ENCODE measurements around the gene TLR10. TPM values are rescaled to one million over a fixed set of nuclear protein-coding genes. Genes with fewer than 3 reads are reported as not detected.

Gene TLR10, protein sequence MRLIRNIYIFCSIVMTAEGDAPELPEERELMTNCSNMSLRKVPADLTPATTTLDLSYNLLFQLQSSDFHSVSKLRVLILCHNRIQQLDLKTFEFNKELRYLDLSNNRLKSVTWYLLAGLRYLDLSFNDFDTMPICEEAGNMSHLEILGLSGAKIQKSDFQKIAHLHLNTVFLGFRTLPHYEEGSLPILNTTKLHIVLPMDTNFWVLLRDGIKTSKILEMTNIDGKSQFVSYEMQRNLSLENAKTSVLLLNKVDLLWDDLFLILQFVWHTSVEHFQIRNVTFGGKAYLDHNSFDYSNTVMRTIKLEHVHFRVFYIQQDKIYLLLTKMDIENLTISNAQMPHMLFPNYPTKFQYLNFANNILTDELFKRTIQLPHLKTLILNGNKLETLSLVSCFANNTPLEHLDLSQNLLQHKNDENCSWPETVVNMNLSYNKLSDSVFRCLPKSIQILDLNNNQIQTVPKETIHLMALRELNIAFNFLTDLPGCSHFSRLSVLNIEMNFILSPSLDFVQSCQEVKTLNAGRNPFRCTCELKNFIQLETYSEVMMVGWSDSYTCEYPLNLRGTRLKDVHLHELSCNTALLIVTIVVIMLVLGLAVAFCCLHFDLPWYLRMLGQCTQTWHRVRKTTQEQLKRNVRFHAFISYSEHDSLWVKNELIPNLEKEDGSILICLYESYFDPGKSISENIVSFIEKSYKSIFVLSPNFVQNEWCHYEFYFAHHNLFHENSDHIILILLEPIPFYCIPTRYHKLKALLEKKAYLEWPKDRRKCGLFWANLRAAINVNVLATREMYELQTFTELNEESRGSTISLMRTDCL
- total RNA-seq (under 1 TPM in 1 of 4 donors, not detected in 3; 0.06 TPM), polyA plus RNA-seq (not detected)
- long read RNA-seq, donor 1: 0 reads
- long read RNA-seq, donor 2: 0 reads
- long read RNA-seq, donor 3: 0 reads
- long read RNA-seq, donor 4: 0 reads

DNA sequence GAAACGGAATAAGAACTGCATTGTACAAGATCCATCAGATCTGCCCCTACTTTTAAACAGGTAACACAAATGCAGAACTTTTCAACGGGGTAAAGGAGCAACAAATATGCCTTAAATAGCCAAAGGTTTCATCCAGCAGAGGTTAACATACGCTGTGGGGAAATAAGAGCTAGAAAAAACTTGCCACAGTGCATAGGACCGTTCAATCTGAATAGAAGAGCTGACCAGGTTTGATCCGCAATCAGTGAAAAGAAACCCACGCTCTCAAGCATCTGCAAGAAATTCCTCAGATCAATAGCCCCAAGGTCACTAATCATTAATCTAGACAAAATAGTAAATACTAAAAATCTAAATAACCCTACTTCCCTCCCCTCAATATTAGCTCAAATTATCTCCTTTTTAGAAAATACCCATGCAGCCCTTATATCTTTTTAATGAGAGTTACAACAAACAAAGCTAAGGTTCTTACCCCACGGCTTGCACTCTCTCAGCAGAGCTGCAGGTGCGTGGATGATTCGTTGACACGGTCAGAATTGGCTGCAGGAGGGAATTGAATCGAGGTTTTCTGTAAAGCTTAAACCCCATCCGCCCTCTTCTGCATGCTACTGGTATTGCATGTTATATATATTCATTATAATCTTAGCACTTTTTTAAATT, at the start of gene TLR10:
TSS of gene TLR10 (minus strand) at position 539 of the 657 bp plus-strand sequence. CDS start 7,400 bp downstream, outside the sequence.
- intact Hi-C loops (cut with DNase I): loop anchor here in 1 of 4 donors (2.0 kb wide), 1 partner anchor 22 kb away; no protein-coding TSS in a partner anchor
- H3K27me3 ChIP-seq (ENCODE audit: control insufficient read depth, insufficient read depth): no peaks in the 10 kb centered on the region
- H3K4me1 ChIP-seq (ENCODE audit: control insufficient read depth, insufficient read depth, low read length): no peaks in the 10 kb centered on the region
- H3K9me3 ChIP-seq (ENCODE audit: control insufficient read depth, low read length): no peaks in the 10 kb centered on the region
- no peak within 1 kb of the TSS for H3K27ac ChIP-seq (ENCODE audit: low read length)
- peak; percentile 36 to 65 for ATAC-seq
- no peak within 1 kb of the TSS for H3K4me3 ChIP-seq (ENCODE audit: low read length)
- 37% methylated on average over 12 of the region's 12 CpGs for WGBS
- DNase-seq: peak in 2 of 3 donors; percentile 41 to 45

DNA sequence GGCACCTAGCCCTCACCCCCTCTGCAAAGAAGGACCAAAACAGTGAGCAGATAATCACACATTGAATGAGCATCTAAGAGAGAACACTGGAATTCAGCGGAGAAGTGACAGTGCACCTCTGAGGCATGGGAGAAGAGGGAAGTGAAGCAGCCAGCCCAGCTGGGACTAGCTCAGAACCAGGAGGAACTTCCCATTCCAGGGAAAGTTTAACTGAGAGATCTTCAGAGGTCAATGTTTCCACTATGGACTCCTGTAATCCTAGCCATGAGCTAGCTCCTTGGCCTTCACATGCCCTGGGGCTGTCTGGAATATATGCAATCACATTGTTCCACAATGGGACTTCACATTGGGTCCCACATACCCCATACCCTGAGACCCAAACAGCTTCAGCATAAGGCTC, 49.4 kb upstream of the TLR10 start:
- Histone ChIP-seq H3K4me1 (ENCODE audit: control insufficient read depth, insufficient read depth, low read length) (no peaks in the 10 kb centered on the region), H3K27ac (ENCODE audit: low read length) (no peak overlapping the region), H3K9me3 (ENCODE audit: control insufficient read depth, low read length) (no peaks in the 10 kb centered on the region), H3K4me3 (ENCODE audit: low read length) (no peak overlapping the region), H3K27me3 (ENCODE audit: control insufficient read depth, insufficient read depth) (no peaks in the 10 kb centered on the region)
- ATAC-seq (no peak), DNase-seq (no peak)
- intact Hi-C loops (cut with DNase I): no loop called here
- whole genome bisulfite sequencing: 100% methylated on average over 1 of the region's 1 CpG

DNA sequence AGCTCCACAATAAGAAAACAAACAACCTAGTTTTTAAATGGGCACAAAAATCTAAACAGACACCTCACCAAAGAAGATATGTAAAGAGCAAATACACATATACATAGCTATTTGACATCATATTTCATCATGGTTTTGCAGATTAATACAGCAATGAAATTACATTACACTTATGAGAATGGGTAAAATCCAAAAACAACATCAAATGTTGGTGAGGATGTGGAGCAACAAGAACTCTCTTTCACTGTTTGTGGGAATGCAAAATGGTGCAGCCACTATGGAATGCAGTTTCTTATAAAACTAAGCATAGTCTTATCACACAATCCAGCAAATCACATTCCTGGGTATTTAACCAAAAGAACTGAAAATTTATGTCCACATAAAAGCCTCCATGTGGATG, 48.9 kb upstream of the TLR10 start:
- ATAC-seq: no peak
- no peak overlapping the region for H3K27ac ChIP-seq (ENCODE audit: low read length)
- DNase-seq: no peak
- no peak overlapping the region for H3K4me3 ChIP-seq (ENCODE audit: low read length)
- no peaks in the 10 kb centered on the region for H3K9me3 ChIP-seq (ENCODE audit: control insufficient read depth, low read length)
- H3K4me1 ChIP-seq (ENCODE audit: control insufficient read depth, insufficient read depth, low read length): no peaks in the 10 kb centered on the region
- no peaks in the 10 kb centered on the region for H3K27me3 ChIP-seq (ENCODE audit: control insufficient read depth, insufficient read depth)
- intact Hi-C loops (cut with DNase I): no loop called here

DNA sequence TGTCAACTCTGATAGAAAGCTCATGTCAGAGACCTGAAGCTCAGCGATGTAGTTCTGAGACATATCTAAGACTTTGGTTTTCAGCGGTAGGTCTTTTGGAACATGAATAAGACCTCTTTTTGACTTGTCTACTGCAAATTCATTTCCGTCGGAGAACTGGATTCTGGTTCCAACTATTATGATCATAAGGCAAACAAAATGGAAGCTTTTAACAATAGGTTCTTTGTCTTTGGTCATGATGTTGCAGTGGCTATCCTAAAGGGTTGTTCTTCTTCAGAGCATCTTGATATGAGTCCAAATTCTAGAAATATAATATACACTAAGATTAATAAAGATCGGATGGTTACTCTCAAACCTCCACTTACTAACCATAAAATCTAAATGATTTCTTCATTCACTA, 46.4 kb upstream of the TLR10 start:
- Histone ChIP-seq H3K9me3 (ENCODE audit: control insufficient read depth, low read length) (no peaks in the 10 kb centered on the region), H3K27me3 (ENCODE audit: control insufficient read depth, insufficient read depth) (no peaks in the 10 kb centered on the region), H3K4me1 (ENCODE audit: control insufficient read depth, insufficient read depth, low read length) (no peaks in the 10 kb centered on the region), H3K4me3 (ENCODE audit: low read length) (no peak overlapping the region), H3K27ac (ENCODE audit: low read length) (no peak overlapping the region)
- intact Hi-C loops (cut with DNase I): no loop called here
- DNase-seq (no peak), ATAC-seq (no peak)
- WGBS: 73% methylated on average over 5 of the region's 5 CpGs

DNA sequence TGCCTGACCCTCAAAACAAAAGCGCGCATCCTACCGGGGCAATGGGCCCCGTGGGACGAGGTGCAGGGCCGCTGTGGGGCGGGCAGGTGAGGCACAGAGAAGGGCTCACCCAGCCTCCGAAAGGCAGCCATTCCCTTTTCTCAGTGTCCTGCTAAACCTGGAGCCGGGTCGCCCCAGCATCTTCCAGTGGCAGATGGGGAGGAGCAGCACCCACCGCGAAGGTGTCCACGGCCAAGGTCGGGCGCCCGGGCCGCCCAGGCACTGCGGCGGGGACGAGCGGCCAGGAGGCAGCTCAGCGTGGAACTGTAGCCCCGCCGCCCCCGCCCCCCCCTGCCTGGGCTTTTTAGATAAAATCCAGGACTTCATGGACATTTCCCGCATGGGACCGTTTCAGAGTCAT, 41.0 kb upstream of the TLR10 start:
- DNase-seq: no peak
- Histone ChIP-seq H3K9me3 (ENCODE audit: control insufficient read depth, low read length) (no peaks in the 10 kb centered on the region), H3K27me3 (ENCODE audit: control insufficient read depth, insufficient read depth) (no peaks in the 10 kb centered on the region), H3K4me1 (ENCODE audit: control insufficient read depth, insufficient read depth, low read length) (no peaks in the 10 kb centered on the region), H3K4me3 (ENCODE audit: low read length) (no peak overlapping the region), H3K27ac (ENCODE audit: low read length) (no peak overlapping the region)
- no peak for ATAC-seq
- intact Hi-C loops (cut with DNase I): no loop called here
- 95% methylated on average over 27 of the region's 27 CpGs for WGBS

DNA sequence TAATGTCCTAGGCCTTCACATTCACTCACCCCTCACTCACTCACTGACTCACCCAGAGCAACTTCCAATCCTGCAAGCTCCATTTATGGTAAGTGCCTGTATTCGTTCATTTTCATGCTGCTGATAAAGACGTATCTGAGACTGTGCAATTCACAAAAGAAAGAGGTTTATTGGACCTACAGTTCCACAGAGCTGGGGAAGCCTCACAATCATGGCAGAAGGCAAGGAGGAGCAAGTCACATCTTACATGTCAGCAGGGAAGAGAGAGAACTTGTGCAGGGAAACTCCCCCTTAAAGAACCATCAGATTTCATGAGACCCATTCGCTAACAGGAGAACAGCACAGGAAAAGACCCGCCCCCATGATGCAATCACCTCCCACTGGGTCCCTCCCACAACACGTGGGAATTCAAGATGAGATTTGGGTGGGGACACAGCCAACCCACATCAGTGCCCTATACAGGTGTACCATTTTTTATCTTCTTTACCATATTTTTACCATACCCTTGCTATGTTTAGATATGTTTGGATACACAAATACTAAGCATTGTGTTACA, 40.0 kb upstream of the TLR10 start:
- no peaks in the 10 kb centered on the region for H3K4me1 ChIP-seq (ENCODE audit: control insufficient read depth, insufficient read depth, low read length)
- DNase-seq (no peak), ATAC-seq (no peak)
- no peak overlapping the region for H3K27ac ChIP-seq (ENCODE audit: low read length)
- WGBS: 75% methylated on average over 5 of the region's 5 CpGs
- H3K27me3 ChIP-seq (ENCODE audit: control insufficient read depth, insufficient read depth): no peaks in the 10 kb centered on the region
- intact Hi-C loops (cut with DNase I): no loop called here
- no peak overlapping the region for H3K4me3 ChIP-seq (ENCODE audit: low read length)
- no peaks in the 10 kb centered on the region for H3K9me3 ChIP-seq (ENCODE audit: control insufficient read depth, low read length)

DNA sequence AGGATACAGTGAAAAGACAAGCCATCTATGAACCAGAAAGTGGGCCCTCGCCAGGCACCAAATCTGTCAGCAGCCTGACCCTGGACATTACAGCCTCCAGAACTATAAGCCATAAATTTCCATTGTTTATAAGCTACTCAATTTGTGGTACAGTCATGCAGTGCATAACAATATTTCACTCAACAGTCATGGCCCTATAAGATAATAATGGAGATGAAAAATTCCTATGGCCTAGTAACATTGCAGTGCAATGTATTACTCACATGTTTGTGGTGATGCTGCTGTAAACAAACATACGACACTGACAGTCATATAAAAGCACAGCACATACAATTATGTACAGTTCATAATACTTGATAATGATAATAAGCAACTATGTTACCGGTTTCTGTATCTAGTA, 38.9 kb upstream of the TLR10 start:
- WGBS: 94% methylated on average over 3 of the region's 3 CpGs
- intact Hi-C loops (cut with DNase I): no loop called here

DNA sequence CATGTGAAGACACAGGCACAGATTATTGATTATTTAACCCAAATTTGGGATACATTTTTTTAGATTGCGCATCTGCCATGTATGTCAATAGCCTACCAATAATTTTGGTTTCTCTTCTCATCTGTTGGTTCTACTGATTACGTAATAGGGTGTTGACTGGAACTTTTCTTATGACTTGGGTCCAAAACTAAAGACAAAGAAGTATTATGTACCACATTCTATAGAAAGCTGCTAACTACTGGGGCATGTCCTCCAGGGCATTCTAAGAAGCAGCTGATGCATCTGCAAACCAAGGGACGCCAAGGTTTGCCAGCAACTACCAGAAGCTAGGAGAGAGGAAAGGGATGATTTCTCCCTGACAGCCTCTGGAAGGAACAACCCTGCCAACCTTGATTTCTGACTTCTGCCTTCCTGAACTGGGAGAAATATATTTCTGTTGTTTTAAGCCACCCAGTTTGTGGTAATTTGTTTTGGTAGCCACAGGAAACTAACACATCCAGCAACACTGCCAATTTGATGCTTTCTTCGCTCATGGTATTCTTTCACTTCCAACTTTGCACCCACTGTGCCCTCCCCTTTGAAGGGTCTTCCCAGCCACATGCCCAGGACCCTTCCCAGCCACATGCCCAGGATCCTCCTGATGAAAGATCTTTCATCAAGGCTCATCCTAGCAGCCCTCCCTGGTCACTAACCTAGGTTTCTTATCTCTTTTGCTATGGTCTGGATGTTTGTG, 37.7 kb upstream of the TLR10 start:
- ATAC-seq: no peak

More for the DNA sequence above, 38.9 kb upstream of the TLR10 start:
- Histone ChIP-seq H3K27me3 (ENCODE audit: control insufficient read depth, insufficient read depth) (no peaks in the 10 kb centered on the region), H3K4me3 (ENCODE audit: low read length) (no peak overlapping the region), H3K9me3 (ENCODE audit: control insufficient read depth, low read length) (no peaks in the 10 kb centered on the region), H3K27ac (ENCODE audit: low read length) (no peak overlapping the region), H3K4me1 (ENCODE audit: control insufficient read depth, insufficient read depth, low read length) (no peaks in the 10 kb centered on the region)
- ATAC-seq (no peak), DNase-seq (no peak)

DNA sequence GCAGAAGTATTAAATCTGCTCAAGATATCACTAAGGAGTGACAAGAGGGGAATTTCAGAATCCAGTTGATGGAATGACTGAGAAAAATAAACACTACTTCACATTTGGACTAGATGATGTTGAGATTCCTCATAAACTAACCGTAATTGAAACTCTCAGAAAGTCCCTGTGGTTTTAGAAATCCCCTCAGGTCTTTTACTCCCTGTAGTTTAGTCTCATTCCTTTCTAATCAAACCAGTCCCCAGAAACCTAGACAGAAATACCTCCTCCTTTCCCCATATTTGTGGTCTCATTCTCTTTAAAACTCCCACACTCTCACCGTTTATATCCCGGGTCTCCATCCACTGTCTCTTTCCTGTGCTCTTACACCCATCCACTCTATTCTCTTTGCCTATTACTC, 36.8 kb upstream of the TLR10 start:
- 78% methylated on average over 3 of the region's 3 CpGs for WGBS
- no peaks in the 10 kb centered on the region for H3K4me1 ChIP-seq (ENCODE audit: control insufficient read depth, insufficient read depth, low read length)
- intact Hi-C loops (cut with DNase I): no loop called here
- DNase-seq: no peak
- H3K27ac ChIP-seq (ENCODE audit: low read length): no peak overlapping the region
- H3K27me3 ChIP-seq (ENCODE audit: control insufficient read depth, insufficient read depth): no peaks in the 10 kb centered on the region
- H3K4me3 ChIP-seq (ENCODE audit: low read length): no peak overlapping the region
- ATAC-seq: no peak
- H3K9me3 ChIP-seq (ENCODE audit: control insufficient read depth, low read length): no peaks in the 10 kb centered on the region

More for the DNA sequence above, 37.7 kb upstream of the TLR10 start:
- intact Hi-C loops (cut with DNase I): no loop called here
- Histone ChIP-seq H3K27me3 (ENCODE audit: control insufficient read depth, insufficient read depth) (no peaks in the 10 kb centered on the region), H3K4me1 (ENCODE audit: control insufficient read depth, insufficient read depth, low read length) (no peaks in the 10 kb centered on the region), H3K4me3 (ENCODE audit: low read length) (no peak overlapping the region), H3K27ac (ENCODE audit: low read length) (no peak overlapping the region), H3K9me3 (ENCODE audit: control insufficient read depth, low read length) (no peaks in the 10 kb centered on the region)
- DNase-seq: no peak
- WGBS: 77% methylated on average over 4 of the region's 4 CpGs

DNA sequence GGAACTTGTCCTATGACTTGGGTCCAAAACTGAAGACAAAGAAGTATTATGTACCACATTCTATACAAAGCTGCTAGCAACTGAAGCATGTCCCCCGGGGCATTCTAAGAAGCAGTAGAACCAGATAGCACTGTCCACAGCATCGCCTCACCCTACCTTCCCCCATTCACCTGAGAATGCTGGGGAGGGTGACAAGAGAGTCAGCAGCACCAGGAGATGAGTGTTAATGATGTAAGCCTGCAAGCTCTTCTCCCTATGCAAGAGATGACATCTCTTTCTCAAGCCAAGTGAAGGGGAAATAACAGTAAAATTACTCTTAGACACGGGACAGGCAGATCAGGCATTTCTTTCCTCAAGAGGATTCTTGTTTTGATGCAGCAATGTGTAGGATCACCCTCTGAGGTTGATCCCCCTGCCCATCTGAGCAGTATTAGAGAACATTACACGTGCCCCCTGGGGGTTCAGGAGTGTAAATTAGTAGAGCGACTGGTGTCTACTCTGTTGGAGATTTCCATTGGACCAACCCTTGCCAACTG, 35.7 kb upstream of the TLR10 start:
- 59% methylated on average over 5 of the region's 5 CpGs for WGBS
- Histone ChIP-seq H3K27me3 (ENCODE audit: control insufficient read depth, insufficient read depth) (no peaks in the 10 kb centered on the region), H3K27ac (ENCODE audit: low read length) (no peak overlapping the region), H3K9me3 (ENCODE audit: control insufficient read depth, low read length) (no peaks in the 10 kb centered on the region), H3K4me3 (ENCODE audit: low read length) (no peak overlapping the region), H3K4me1 (ENCODE audit: control insufficient read depth, insufficient read depth, low read length) (no peaks in the 10 kb centered on the region)
- DNase-seq (no peak), ATAC-seq (no peak)
- intact Hi-C loops (cut with DNase I): no loop called here
